HCT116 (cell line): ENCODE results near the gene SPATA1. TPM values are rescaled to one million over a fixed set of nuclear protein-coding genes. Genes with fewer than 3 reads are reported as not detected.

Experiments
- ATAC-seq: fragments of 200-7000 bp; cut with Tn5 transposase; 2 replicates; pipeline ENCODE4 v1.9.1; 2020; ENCODE audit warnings: mild to moderate bottlenecking, moderate library complexity
- BruUV-seq: library from RNA; stranded (reverse); fragments of 400-500 nt; replicated peaks from 2 replicates; lab custom pipeline; 2021; lab: Mats Ljungman, UMichigan
- CTCF ChIA-PET: fragments of 300-600 bp; sonication (Branson Sonifier 250); formaldehyde crosslinking; loops from one replicate; lab custom pipeline; 2021; ENCODE audit warnings: antibody characterized with exemption; lab: Charles Lee
- POLR2A ChIA-PET: fragments of 300-600, 350-600 bp; sonication (Branson Sonifier 250); formaldehyde crosslinking; loops from one replicate; lab custom pipeline; 2021; ENCODE audit warnings: antibody characterized with exemption; lab: Charles Lee
- RAD21 ChIA-PET, 2 experiments: fragments of 300-600 bp; sonication (Branson Sonifier 250); formaldehyde crosslinking; loops; one replicate each; lab custom pipeline; 2023; ENCODE audit warnings: low total read pairs in 2 of 2; ENCODE audit not compliant: uncharacterized antibody in 2 of 2, unreplicated experiment in 2 of 2, low non-redundant PET in 1 of 2; lab: Charles Lee
- DNase-seq: peaks from one replicate; pipeline ENCODE4 v3.0.0-alpha.2; 2010; ENCODE audit warnings: low read depth, low spot score
- H2AFZ ChIP-seq: fragments of 200-600 bp; shearing (Covaris generic), sonication (generic); 2 replicates; pipeline ENCODE4 v1.6.1; 2017; ENCODE audit warnings: low read depth, mixed run types, mixed read lengths, antibody characterized with exemption, low read length; ENCODE audit not compliant: poor library complexity, severe bottlenecking
- H3K27ac ChIP-seq: 2 replicates; pipeline ENCODE4 v1.5.1; 2012; ENCODE audit warnings: low read depth, low read length
- H3K27me3 ChIP-seq: fragments of 200-600 bp; sonication (generic); 2 replicates; pipeline ENCODE4 v1.6.1; 2016; ENCODE audit warnings: mixed run types, low read length, mixed read lengths; ENCODE audit not compliant: insufficient read depth
- H3K36me3 ChIP-seq, 2 experiments: fragments of 200-500 bp in 1 of 2; fragments of 200-600 bp in 1 of 2; sonication (Bioruptor generic) in 1 of 2; sonication (generic) in 1 of 2; 2 replicates each; pipeline versions ENCODE4 v1.5.1 to v1.6.1; 2014 to 2016; ENCODE audit warnings: low read length in 2 of 2, inconsistent platforms in 1 of 2, mixed read lengths in 1 of 2, mixed run types in 1 of 2; ENCODE audit not compliant: insufficient read depth in 2 of 2, control insufficient read depth in 1 of 2
- H3K4me1 ChIP-seq, 2 experiments: fragments of 200-600 bp in 1 of 2; sonication (generic) in 1 of 2; 2 replicates each; pipeline versions ENCODE4 v1.5.1 to v1.6.1; 2012 to 2017; ENCODE audit warnings: low read length in 2 of 2, inconsistent platforms in 1 of 2, mild to moderate bottlenecking in 1 of 2, mixed read lengths in 1 of 2, mixed run types in 1 of 2, moderate library complexity in 1 of 2; ENCODE audit not compliant: insufficient read depth in 2 of 2, control insufficient read depth in 1 of 2
- H3K4me2 ChIP-seq: fragments of 200-600 bp; sonication (generic); 2 replicates; pipeline ENCODE4 v1.6.1; 2017; ENCODE audit warnings: mixed run types, low read length, mixed read lengths
- H3K4me3 ChIP-seq, 2 experiments: fragments of 200-600 bp in 1 of 2; sonication (generic) in 1 of 2; replicated peaks in 1 of 2; 2 replicates each; pipeline ENCODE4 v1.5.1; 2011 to 2016; ENCODE audit warnings: low read length in 2 of 2, control low read depth in 1 of 2, low read depth in 1 of 2, mild to moderate bottlenecking in 1 of 2, mixed read lengths in 1 of 2, mixed run types in 1 of 2
- H3K79me2 ChIP-seq: fragments of 200-600 bp; sonication (generic); 2 replicates; pipeline ENCODE4 v1.6.1; 2017; ENCODE audit warnings: mild to moderate bottlenecking, mixed run types, low read length, moderate library complexity, mixed read lengths; ENCODE audit not compliant: insufficient read depth
- H3K9ac ChIP-seq: fragments of 200-600 bp; sonication (generic); 2 replicates; pipeline ENCODE4 v1.6.1; 2016; ENCODE audit warnings: low read length, mixed read lengths
- H3K9me2 ChIP-seq: fragments of 200-600 bp; sonication (generic), shearing (Covaris generic); 2 replicates; pipeline ENCODE4 v1.6.1; 2017; ENCODE audit warnings: mixed run types, mild to moderate bottlenecking, moderate library complexity; ENCODE audit not compliant: insufficient read depth
- H3K9me3 ChIP-seq, 2 experiments: fragments of 200-500 bp in 1 of 2; fragments of 200-600 bp in 1 of 2; sonication (Bioruptor generic) in 1 of 2; sonication (generic) in 1 of 2; 2 replicates each; pipeline ENCODE4 v1.6.1; 2014 to 2017; ENCODE audit warnings: low read length in 2 of 2, mixed read lengths in 2 of 2, inconsistent platforms in 1 of 2, low read depth in 1 of 2, mild to moderate bottlenecking in 1 of 2, mixed run types in 1 of 2, moderate library complexity in 1 of 2; ENCODE audit not compliant: control insufficient read depth in 1 of 2, insufficient read depth in 1 of 2
- H4K20me1 ChIP-seq: fragments of 200-600 bp; sonication (generic), shearing (Covaris generic); 2 replicates; pipeline ENCODE4 v1.6.1; 2017; ENCODE audit warnings: mixed run types, mild to moderate bottlenecking, moderate library complexity; ENCODE audit not compliant: insufficient read depth
- RAD21 ChIP-seq: IDR thresholded peaks from 2 replicates; pipeline ENCODE4 v1.6.1; 2012; ENCODE audit warnings: low read depth, mild to moderate bottlenecking
- YY1 ChIP-seq: IDR thresholded peaks from 2 replicates; pipeline ENCODE4 v1.6.1; 2011; ENCODE audit warnings: low read length, low read depth, moderate library complexity, mild to moderate bottlenecking; ENCODE audit not compliant: insufficient replicate concordance; ENCODE audit errors: extremely low read depth
- ZBTB33 ChIP-seq: IDR thresholded peaks from 2 replicates; pipeline ENCODE4 v1.6.1; 2011; ENCODE audit warnings: mild to moderate bottlenecking, low read length, moderate library complexity; ENCODE audit not compliant: insufficient replicate concordance; ENCODE audit errors: extremely low read depth
- ZFX ChIP-seq: fragments of 450-650 bp; IDR thresholded peaks from 2 replicates; pipeline ENCODE4 v1.6.1; 2017
- intact Hi-C: fragments of 100-400 bp; cut with micrococcal nuclease; formaldehyde crosslinking; loops from 2 replicates; pipeline ENCODE4 v1.10.0; 2022
- total RNA-seq: library from RNA; stranded (reverse); gene quantifications from one replicate; pipeline ENCODE4 v1.2.1, GENCODE V29; 2021; ENCODE audit not compliant: unreplicated experiment

The SPATA1 gene
- total RNA-seq, 1 experiment from 2014 or later, result 3.1 TPM

- TF ChIP-seq ZBTB33 (peak; percentile 62), YY1 (peak; percentile 4)
Measured at GRCh38 chr1:84506002-84506728, at the start of gene SPATA1, which contains the start of gene GNG5 (continued).

- H2AFZ ChIP-seq, result no peak overlapping the region
- H3K9ac ChIP-seq, result no peak overlapping the region
- H3K4me1 ChIP-seq, result peaks cover 0 to under 1% of the 10 kb centered on the region in 2 experiments; a peak in 1 of 4 replicates
- TF ChIP-seq RAD21 (no peak), ZFX (no peak)
- ATAC-seq (no peak), DNase-seq (no peak)
- no peak overlapping the region for H3K4me2 ChIP-seq
- intact Hi-C loops, result no loop called here
- H3K79me2 ChIP-seq, result no peaks in the 10 kb centered on the region
- CTCF ChIA-PET, result no interaction called here
- H3K27ac ChIP-seq, result no peak overlapping the region
- no peak overlapping the region for H3K4me3 ChIP-seq
- no peaks in the 10 kb centered on the region for H3K27me3 ChIP-seq
- no peaks in the 10 kb centered on the region for H3K9me3 ChIP-seq
- BruUV-seq, result no TSS peak
- POLR2A ChIA-PET, result no interaction called here
- RAD21 ChIA-PET, result no interaction called here
- H4K20me1 ChIP-seq, result no peaks in the 10 kb centered on the region
- no peaks in the 10 kb centered on the region for H3K36me3 ChIP-seq
- no peaks in the 10 kb centered on the region for H3K9me2 ChIP-seq
Measured at GRCh38 chr1:84462118-84462517, 44.1 kb upstream of the SPATA1 start.
